H1 (cell line): ENCODE measurements around the gene MACROD2.

Experiments
- CEBPB ChIP-seq: IDR thresholded peaks from 2 replicates; pipeline ENCODE4 v1.6.1; 2012; ENCODE audit warnings: low read depth, low read length
- CREB1 ChIP-seq: IDR thresholded peaks from 2 replicates; pipeline ENCODE4 v1.6.1; 2012; ENCODE audit warnings: inconsistent platforms
- CTCF ChIP-seq, 3 experiments: IDR thresholded peaks; 1 replicate in 2 of 3; 2 replicates in 1 of 3; pipeline versions ENCODE4 v1.5.1 to v1.6.1; 2011; ENCODE audit warnings: low read length in 3 of 3, mild to moderate bottlenecking in 3 of 3, inconsistent platforms in 2 of 3, low read depth in 1 of 3, moderate library complexity in 1 of 3; ENCODE audit not compliant: insufficient read depth in 1 of 3; ENCODE audit errors: control extremely low read depth in 1 of 3
- EGR1 ChIP-seq: IDR thresholded peaks from 2 replicates; pipeline ENCODE4 v1.6.1; 2011; ENCODE audit warnings: low read depth, low read length, borderline replicate concordance
- EZH2 ChIP-seq: fragments of 200-600 bp; sonication (generic); IDR thresholded peaks from 2 replicates; pipeline ENCODE4 v1.7.1; 2012; ENCODE audit warnings: low read depth, mild to moderate bottlenecking, moderate library complexity, low read length, inconsistent platforms; ENCODE audit not compliant: severe bottlenecking
- GABPA ChIP-seq: IDR thresholded peaks from 2 replicates; pipeline ENCODE4 v1.6.1; 2011; ENCODE audit warnings: mild to moderate bottlenecking, low read length, moderate library complexity, borderline replicate concordance; ENCODE audit not compliant: insufficient read depth
- KDM4A ChIP-seq: IDR thresholded peaks from one replicate; pipeline ENCODE4 v1.7.1; 2012; ENCODE audit warnings: low read depth, mild to moderate bottlenecking, moderate library complexity, low read length, inconsistent platforms; ENCODE audit not compliant: severe bottlenecking
- NRF1 ChIP-seq: IDR thresholded peaks from 2 replicates; pipeline ENCODE4 v1.6.1; 2011; ENCODE audit warnings: mild to moderate bottlenecking, low read depth, low read length, improper control_type of control experiment
- POLR2A ChIP-seq, 2 experiments: IDR thresholded peaks; 1 replicate in 1 of 2; 2 replicates in 1 of 2; pipeline ENCODE4 v1.6.1; 2011; ENCODE audit warnings: low read depth in 2 of 2, low read length in 2 of 2, mild to moderate bottlenecking in 2 of 2; ENCODE audit errors: control extremely low read depth in 1 of 2
- POLR2AphosphoS5 ChIP-seq: IDR thresholded peaks from 2 replicates; pipeline ENCODE4 v1.6.1; 2011; ENCODE audit warnings: low read depth, low read length
- RAD21 ChIP-seq, 2 experiments: IDR thresholded peaks in 1 of 2; conservative IDR thresholded peaks in 1 of 2; 2 replicates each; pipeline ENCODE4 v1.6.1; 2011; ENCODE audit warnings: low read depth in 2 of 2, low read length in 2 of 2, improper control_type of control experiment in 1 of 2, inconsistent platforms in 1 of 2, mild to moderate bottlenecking in 1 of 2, moderate library complexity in 1 of 2
- RXRA ChIP-seq: IDR thresholded peaks from 2 replicates; pipeline ENCODE4 v1.6.1; 2011; ENCODE audit warnings: low read depth, mild to moderate bottlenecking, low read length, moderate library complexity; ENCODE audit not compliant: insufficient read depth
- SRF ChIP-seq: IDR thresholded peaks from 2 replicates; pipeline ENCODE4 v1.6.1; 2011; ENCODE audit warnings: mild to moderate bottlenecking, low read depth, low read length, moderate library complexity
- SUZ12 ChIP-seq: fragments of 200-600 bp; sonication (generic); IDR thresholded peaks from 2 replicates; pipeline ENCODE4 v1.6.1; 2012; ENCODE audit warnings: mild to moderate bottlenecking, inconsistent platforms, low read length, moderate library complexity, mixed read lengths

GRCh38 chr20:14723614-14724013 lies 728.3 kb downstream of the MACROD2 start:
- TF ChIP-seq RXRA (no peak), NRF1 (no peak), POLR2AphosphoS5 (no peak), EZH2 (no peak), POLR2A (IDR thresholded peaks at IDR 0.05; ENCODE audit: control extremely low read depth in 1 of 2, low read depth in 2 of 2, low read length in 2 of 2) (no peak), SRF (no peak), KDM4A (no peak), CTCF (IDR thresholded peaks at IDR 0.05; ENCODE audit: control extremely low read depth in 1 of 3, insufficient read depth in 1 of 3, low read depth in 1 of 3, low read length in 3 of 3) (no peak), GABPA (no peak), RAD21 (IDR thresholded peaks at IDR 0.05 in 1 of 2, conservative IDR thresholded peaks at IDR 0.05 in 1 of 2; ENCODE audit: low read depth in 2 of 2, low read length in 2 of 2) (no peak), EGR1 (no peak), CEBPB (no peak), SUZ12 (no peak), CREB1 (no peak)
